OCI-LY7 (cell line): ENCODE data around the gene PTGES. TPM values are rescaled to one million over a fixed set of nuclear protein-coding genes. Genes with fewer than 3 reads are reported as not detected.

Experiments
- BruUV-seq: library from RNA; stranded (reverse); fragments of 400-500 nt; replicated peaks from 2 replicates; lab custom pipeline; 2021; lab: Mats Ljungman, UMichigan
- CTCF ChIA-PET: fragments of 300-600 bp; sonication (Branson Sonifier 250); formaldehyde crosslinking; loops from one replicate; lab custom pipeline; 2022; ENCODE audit warnings: antibody characterized with exemption; ENCODE audit not compliant: unreplicated experiment; lab: Charles Lee
- POLR2A ChIA-PET: fragments of 300-600 bp; sonication (Branson Sonifier 250); formaldehyde crosslinking; loops from one replicate; lab custom pipeline; 2022; ENCODE audit warnings: antibody characterized with exemption; lab: Charles Lee
- DNase-seq: peaks from one replicate; pipeline ENCODE4 v3.0.0-alpha.2; 2015; ENCODE audit warnings: low spot score
- H2AFZ ChIP-seq: fragments of 200-600 bp; sonication (generic), shearing (Covaris generic); 2 replicates; pipeline ENCODE4 v1.6.1; 2014; ENCODE audit warnings: mild to moderate bottlenecking, antibody characterized with exemption, low read length, moderate library complexity
- H3K27ac ChIP-seq: fragments of 200-600 bp; sonication (generic); 2 replicates; pipeline ENCODE4 v1.5.1; 2014; ENCODE audit warnings: mixed run types, low read depth, mild to moderate bottlenecking, moderate library complexity, low read length, inconsistent platforms; ENCODE audit not compliant: poor library complexity, severe bottlenecking
- H3K36me3 ChIP-seq: fragments of 200-600 bp; sonication (generic); 2 replicates; pipeline ENCODE4 v1.6.1; 2014; ENCODE audit warnings: mild to moderate bottlenecking, antibody characterized with exemption, low read length, moderate library complexity, mixed read lengths; ENCODE audit not compliant: insufficient read depth
- H3K4me1 ChIP-seq: fragments of 200-600 bp; sonication (generic); 2 replicates; pipeline ENCODE4 v1.5.1; 2014; ENCODE audit warnings: mild to moderate bottlenecking, low read length; ENCODE audit not compliant: insufficient read depth, poor library complexity, severe bottlenecking
- H3K4me2 ChIP-seq: fragments of 200-600 bp; sonication (generic); 2 replicates; pipeline ENCODE4 v1.6.1; 2014; ENCODE audit warnings: mild to moderate bottlenecking, low read length
- H3K4me3 ChIP-seq: fragments of 200-600 bp; sonication (generic); 2 replicates; pipeline ENCODE4 v1.5.1; 2014; ENCODE audit warnings: mild to moderate bottlenecking, low read depth, low read length; ENCODE audit not compliant: poor library complexity, severe bottlenecking
- H3K79me2 ChIP-seq: fragments of 200-600 bp; sonication (generic); 2 replicates; pipeline ENCODE4 v1.6.1; 2016; ENCODE audit warnings: low read depth, mild to moderate bottlenecking, low read length, moderate library complexity, mixed read lengths; ENCODE audit not compliant: insufficient read depth
- H3K9me2 ChIP-seq: fragments of 200-600 bp; sonication (generic); 2 replicates; pipeline ENCODE4 v1.6.1; 2016; ENCODE audit warnings: mild to moderate bottlenecking, low read length, mixed read lengths; ENCODE audit not compliant: insufficient read depth
- H3K9me3 ChIP-seq: fragments of 200-600 bp; sonication (generic); 2 replicates; pipeline ENCODE4 v1.6.1; 2014; ENCODE audit warnings: mild to moderate bottlenecking, mixed run types, low read length, mixed read lengths
- H4K20me1 ChIP-seq: fragments of 200-600 bp; sonication (generic); 2 replicates; pipeline ENCODE4 v1.6.1; 2014; ENCODE audit warnings: mild to moderate bottlenecking, antibody characterized with exemption, low read length, moderate library complexity, mixed read lengths; ENCODE audit not compliant: insufficient read depth
- CTCF ChIP-seq: fragments of 200-600 bp; sonication (generic); conservative IDR thresholded peaks from 2 replicates; pipeline ENCODE4 v1.5.1; 2014; ENCODE audit warnings: mild to moderate bottlenecking, antibody characterized with exemption, low read length, moderate library complexity, mixed read lengths
- EZH2phosphoT487 ChIP-seq: fragments of 200-600 bp; sonication (generic); IDR thresholded peaks from 2 replicates; pipeline ENCODE4 v1.6.1; 2018; ENCODE audit warnings: low read depth, borderline replicate concordance, mild to moderate bottlenecking, mixed run types, antibody characterized with exemption, low read length, moderate library complexity, mixed read lengths
- intact Hi-C: fragments of 100-400 bp; cut with micrococcal nuclease; formaldehyde crosslinking; loops from one replicate; pipeline ENCODE4 v1.10.0; 2022; ENCODE audit not compliant: unreplicated experiment
- total RNA-seq, 2 experiments: library from RNA; depleted of rRNA in 1 of 2; stranded (reverse); fragments of >200 nt in 1 of 2; shearing (Covaris generic) in 1 of 2; gene quantifications; 2 replicates each; pipeline ENCODE4 v1.2.3, GENCODE V29; 2014 to 2022

PTGES gene
- total RNA-seq, 2 experiments from 2014 or later, result not detected

- no peak overlapping the region for H3K4me2 ChIP-seq
- POLR2A ChIA-PET, result no interaction called here
- no peaks in the 10 kb centered on the region for H3K9me3 ChIP-seq
- no TSS peak for BruUV-seq
- H3K79me2 ChIP-seq, result no peaks in the 10 kb centered on the region
- DNase-seq, result no peak
- H3K9me2 ChIP-seq, result no peaks in the 10 kb centered on the region
- no peak overlapping the region for H3K27ac ChIP-seq
- H2AFZ ChIP-seq, result no peak overlapping the region
- no peaks in the 10 kb centered on the region for H3K36me3 ChIP-seq
- H3K4me1 ChIP-seq, result no peaks in the 10 kb centered on the region
- intact Hi-C loops, result no loop called here
- CTCF ChIA-PET, result no interaction called here
- no peak overlapping the region for H3K4me3 ChIP-seq
- no peaks in the 10 kb centered on the region for H4K20me1 ChIP-seq
- no peak for TF ChIP-seq EZH2phosphoT487
- no peak for TF ChIP-seq CTCF
Measured at GRCh38 chr9:129703667-129704355, 49.0 kb downstream of the PTGES start.

- BruUV-seq, result no TSS peak
- intact Hi-C loops, result no loop called here
- H3K4me2 ChIP-seq, result no peak overlapping the region
- H2AFZ ChIP-seq, result no peak overlapping the region
- CTCF ChIA-PET, result no interaction called here
- H4K20me1 ChIP-seq, result no peaks in the 10 kb centered on the region
- H3K79me2 ChIP-seq, result no peaks in the 10 kb centered on the region
- H3K4me1 ChIP-seq, result no peaks in the 10 kb centered on the region
- POLR2A ChIA-PET, result interaction anchor here (1.0 kb wide), 1 partner anchor 12 kb away, joined by 3 read pairs; no protein-coding TSS in a partner anchor
- no peaks in the 10 kb centered on the region for H3K36me3 ChIP-seq
- no peaks in the 10 kb centered on the region for H3K9me2 ChIP-seq
- H3K4me3 ChIP-seq, result no peak overlapping the region
- H3K27ac ChIP-seq, result no peak overlapping the region
- H3K9me3 ChIP-seq, result no peaks in the 10 kb centered on the region
- DNase-seq, result no peak
- no peak for TF ChIP-seq EZH2phosphoT487
- TF ChIP-seq CTCF, result no peak
Measured at GRCh38 chr9:129702589-129703520, 50.0 kb downstream of the PTGES start.
